GM21825 (cell line): ENCODE measurements around the gene SLC49A4.
"Not testable (repeated sequence)": the region's sequence is repeated elsewhere in the genome, so short reads cannot be mapped to it uniquely, and the experiment has no call there.

Source experiments
- ATAC-seq: cut with Tn5 transposase; IDR thresholded peaks from one replicate; pipeline ENCODE4 v1.9.1; 2021; ENCODE audit warnings: mild to moderate bottlenecking, moderate library complexity; ENCODE audit not compliant: unreplicated experiment

The SLC49A4 gene

GRCh38 chr3:122794779-122795673 lies at the start of gene SLC49A4:
SLC49A4 (plus strand) TSS chr3:122795069; CDS start chr3:122795193, 124 bp downstream.
- peak; percentile 69 for ATAC-seq

GRCh38 chr3:122745369-122746021 lies 49.4 kb upstream of the SLC49A4 start:
- no peak for ATAC-seq

GRCh38 chr3:122747295-122747694 lies 47.6 kb upstream of the SLC49A4 start:
- ATAC-seq: not testable (repeated sequence)

- no peak for ATAC-seq
Observed at GRCh38 chr3:122748347-122748746, 46.5 kb upstream of the SLC49A4 start.

GRCh38 chr3:122754929-122755328 lies 39.9 kb upstream of the SLC49A4 start:
- peak; percentile 78 for ATAC-seq

- no peak for ATAC-seq
Observed at GRCh38 chr3:122755491-122755890, 39.4 kb upstream of the SLC49A4 start.

GRCh38 chr3:122758877-122759560 lies 35.9 kb upstream of the SLC49A4 start:
- no peak for ATAC-seq

- no peak for ATAC-seq
Observed at GRCh38 chr3:122760453-122761271, 34.2 kb upstream of the SLC49A4 start.

- no peak for ATAC-seq
Observed at GRCh38 chr3:122766430-122766829, 28.4 kb upstream of the SLC49A4 start.

GRCh38 chr3:122767540-122768372 lies 27.1 kb upstream of the SLC49A4 start:
- ATAC-seq: no peak

- no peak for ATAC-seq
Observed at GRCh38 chr3:122770521-122771202, 24.2 kb upstream of the SLC49A4 start.

GRCh38 chr3:122772827-122773226 lies 22.0 kb upstream of the SLC49A4 start:
- ATAC-seq: no peak

- ATAC-seq: no peak
Observed at GRCh38 chr3:122773944-122774509, 20.8 kb upstream of the SLC49A4 start.

- no peak for ATAC-seq
Observed at GRCh38 chr3:122774564-122774963, 20.3 kb upstream of the SLC49A4 start.

GRCh38 chr3:122776675-122777468 lies 18.0 kb upstream of the SLC49A4 start:
- no peak for ATAC-seq

GRCh38 chr3:122777563-122777962 lies 17.3 kb upstream of the SLC49A4 start:
- ATAC-seq: no peak

GRCh38 chr3:122782804-122783203 lies 12.1 kb upstream of the SLC49A4 start:
- no peak for ATAC-seq

- no peak for ATAC-seq
Observed at GRCh38 chr3:122784436-122784835, 10.4 kb upstream of the SLC49A4 start.
